BE2C (cell line): Measurements from ENCODE around the gene LONRF2.

Experiments used
- DNase-seq: peaks from one replicate; pipeline ENCODE4 v3.0.0-alpha.2; 2020
- H3K27me3 ChIP-seq: fragments of 250-450 bp; sonication (Bioruptor Pico); 2 replicates; pipeline ENCODE4 v1.5.1; 2020; ENCODE audit warnings: mild to moderate bottlenecking
- H3K36me3 ChIP-seq: fragments of 250-450 bp; sonication (Bioruptor Pico); 2 replicates; pipeline ENCODE4 v1.5.1; 2020; ENCODE audit warnings: mild to moderate bottlenecking
- H3K4me1 ChIP-seq: fragments of 250-450 bp; sonication (Bioruptor Pico); 2 replicates; pipeline ENCODE4 v1.5.1; 2020
- H3K4me3 ChIP-seq: 2 replicates; pipeline ENCODE4 v1.5.1; 2011; ENCODE audit warnings: low read depth, low read length
- H3K9me3 ChIP-seq: fragments of 250-450 bp; sonication (Bioruptor Pico); 2 replicates; pipeline ENCODE4 v1.5.1; 2020
- CTCF ChIP-seq: IDR thresholded peaks from 2 replicates; pipeline ENCODE4 v1.5.1; 2012; ENCODE audit warnings: mild to moderate bottlenecking, low read depth, low read length

The LONRF2 gene

GRCh38 chr2:100286318-100286717 lies 36.0 kb downstream of the LONRF2 start:
- TF ChIP-seq CTCF, result no peak
- Histone ChIP-seq H3K4me1 (peaks cover 1% of the 10 kb centered on the region; the same call in 1 of the 2 replicates), H3K27me3 (no peaks in the 10 kb centered on the region), H3K36me3 (no peaks in the 10 kb centered on the region), H3K9me3 (no peaks in the 10 kb centered on the region), H3K4me3 (no peak overlapping the region)
- no peak for DNase-seq

GRCh38 chr2:100285691-100286090 lies 36.6 kb downstream of the LONRF2 start:
- no peak for TF ChIP-seq CTCF
- Histone ChIP-seq H3K4me1 (no peaks in the 10 kb centered on the region; the same call in 1 of the 2 replicates), H3K9me3 (no peaks in the 10 kb centered on the region), H3K4me3 (no peak overlapping the region), H3K27me3 (no peaks in the 10 kb centered on the region), H3K36me3 (no peaks in the 10 kb centered on the region)
- DNase-seq, result no peak

- DNase-seq, result no peak
- Histone ChIP-seq H3K27me3 (no peaks in the 10 kb centered on the region), H3K4me3 (no peak overlapping the region), H3K9me3 (no peaks in the 10 kb centered on the region), H3K4me1 (no peaks in the 10 kb centered on the region), H3K36me3 (no peaks in the 10 kb centered on the region)
- no peak for TF ChIP-seq CTCF
These were observed 37.3 kb downstream of the LONRF2 start for GRCh38 chr2:100285011-100285410.

GRCh38 chr2:100283724-100284501 lies 38.4 kb downstream of the LONRF2 start:
- H3K27me3 ChIP-seq, result no peaks in the 10 kb centered on the region
- H3K9me3 ChIP-seq, result no peaks in the 10 kb centered on the region
- TF ChIP-seq CTCF, result no peak
- no peaks in the 10 kb centered on the region for H3K36me3 ChIP-seq
- H3K4me3 ChIP-seq, result no peak overlapping the region
- peak; percentile 48 for DNase-seq
- no peaks in the 10 kb centered on the region for H3K4me1 ChIP-seq

- H3K4me3 ChIP-seq, result peak overlapping the region; percentile 26; the same call in 1 of the 2 replicates
- H3K4me1 ChIP-seq, result no peaks in the 10 kb centered on the region
- no peak for TF ChIP-seq CTCF
- DNase-seq, result no peak
- no peaks in the 10 kb centered on the region for H3K27me3 ChIP-seq
- H3K9me3 ChIP-seq, result no peaks in the 10 kb centered on the region
- no peaks in the 10 kb centered on the region for H3K36me3 ChIP-seq
These were observed 40.5 kb downstream of the LONRF2 start for GRCh38 chr2:100281521-100282438.
